DND-41 (cell line): ENCODE results near the gene SFXN1.

Source experiments
- EZH2 ChIP-seq: IDR thresholded peaks from 3 replicates; pipeline ENCODE4 v1.6.1; 2012; ENCODE audit warnings: borderline replicate concordance, low read depth, mild to moderate bottlenecking, moderate library complexity, low read length, inconsistent platforms; ENCODE audit not compliant: severe bottlenecking
- TF ChIP-seq, protein P1 (sequence below): IDR thresholded peaks from 2 replicates; pipeline ENCODE4 v1.5.1; 2012; ENCODE audit warnings: borderline replicate concordance, low read length, moderate library complexity, mild to moderate bottlenecking; ENCODE audit not compliant: poor library complexity, severe bottlenecking; ENCODE audit errors: extremely low read depth

- TF ChIP-seq, protein P1, sequence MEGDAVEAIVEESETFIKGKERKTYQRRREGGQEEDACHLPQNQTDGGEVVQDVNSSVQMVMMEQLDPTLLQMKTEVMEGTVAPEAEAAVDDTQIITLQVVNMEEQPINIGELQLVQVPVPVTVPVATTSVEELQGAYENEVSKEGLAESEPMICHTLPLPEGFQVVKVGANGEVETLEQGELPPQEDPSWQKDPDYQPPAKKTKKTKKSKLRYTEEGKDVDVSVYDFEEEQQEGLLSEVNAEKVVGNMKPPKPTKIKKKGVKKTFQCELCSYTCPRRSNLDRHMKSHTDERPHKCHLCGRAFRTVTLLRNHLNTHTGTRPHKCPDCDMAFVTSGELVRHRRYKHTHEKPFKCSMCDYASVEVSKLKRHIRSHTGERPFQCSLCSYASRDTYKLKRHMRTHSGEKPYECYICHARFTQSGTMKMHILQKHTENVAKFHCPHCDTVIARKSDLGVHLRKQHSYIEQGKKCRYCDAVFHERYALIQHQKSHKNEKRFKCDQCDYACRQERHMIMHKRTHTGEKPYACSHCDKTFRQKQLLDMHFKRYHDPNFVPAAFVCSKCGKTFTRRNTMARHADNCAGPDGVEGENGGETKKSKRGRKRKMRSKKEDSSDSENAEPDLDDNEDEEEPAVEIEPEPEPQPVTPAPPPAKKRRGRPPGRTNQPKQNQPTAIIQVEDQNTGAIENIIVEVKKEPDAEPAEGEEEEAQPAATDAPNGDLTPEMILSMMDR, result no peak
- no peak for TF ChIP-seq EZH2
Measured at GRCh38 chr5:175443514-175444059, 34.8 kb upstream of the SFXN1 start.
